Trophoblast cell (in vitro differentiated cells and primary cell): ENCODE results near the gene CHKA.

Source experiments
- DNase-seq, 2 donors: peaks; one replicate each; pipeline ENCODE4 v3.0.0-alpha.2; 2016
- H2AFZ ChIP-seq: 2 replicates; pipeline ENCODE4 v1.6.1; 2013; ENCODE audit warnings: low read length, moderate library complexity, mild to moderate bottlenecking; ENCODE audit not compliant: insufficient read depth, poor library complexity
- H2AK5ac ChIP-seq: 2 replicates; pipeline ENCODE4 v1.6.1; 2013; ENCODE audit warnings: mild to moderate bottlenecking, low read length
- H2BK120ac ChIP-seq: 2 replicates; pipeline ENCODE4 v1.6.1; 2013; ENCODE audit warnings: low read length, mild to moderate bottlenecking, moderate library complexity; ENCODE audit not compliant: insufficient read depth, poor library complexity
- H2BK12ac ChIP-seq: 2 replicates; pipeline ENCODE4 v1.6.1; 2013; ENCODE audit warnings: mild to moderate bottlenecking, low read length, moderate library complexity
- H2BK5ac ChIP-seq: 2 replicates; pipeline ENCODE4 v1.6.1; 2013; ENCODE audit warnings: low read length, low read depth, moderate library complexity, mild to moderate bottlenecking; ENCODE audit not compliant: poor library complexity
- H3K14ac ChIP-seq: 2 replicates; pipeline ENCODE4 v1.6.1; 2013; ENCODE audit warnings: mild to moderate bottlenecking, low read length
- H3K18ac ChIP-seq: 2 replicates; pipeline ENCODE4 v1.6.1; 2013; ENCODE audit warnings: mild to moderate bottlenecking, low read length
- H3K23ac ChIP-seq: 2 replicates; pipeline ENCODE4 v1.6.1; 2013; ENCODE audit warnings: low read length
- H3K27ac ChIP-seq: 2 replicates; pipeline ENCODE4 v1.5.1; 2013; ENCODE audit warnings: low read depth, mild to moderate bottlenecking, inconsistent platforms, low read length, moderate library complexity
- H3K27me3 ChIP-seq: 2 replicates; pipeline ENCODE4 v1.6.1; 2013; ENCODE audit warnings: inconsistent platforms, mild to moderate bottlenecking, low read length, moderate library complexity; ENCODE audit not compliant: insufficient read depth
- H3K36me3 ChIP-seq, 2 experiments: 1 replicate in 1 of 2; 2 replicates in 1 of 2; pipeline ENCODE4 v1.6.1; 2013; ENCODE audit warnings: low read length in 2 of 2, mild to moderate bottlenecking in 2 of 2, moderate library complexity in 1 of 2; ENCODE audit not compliant: insufficient read depth in 2 of 2, control insufficient read depth in 1 of 2
- H3K4ac ChIP-seq: 2 replicates; pipeline ENCODE4 v1.6.1; 2013; ENCODE audit warnings: low read depth, mild to moderate bottlenecking, low read length, moderate library complexity
- H3K4me1 ChIP-seq, 2 experiments: 1 replicate in 1 of 2; 2 replicates in 1 of 2; pipeline ENCODE4 v1.6.1; 2013; ENCODE audit warnings: low read length in 2 of 2, mild to moderate bottlenecking in 2 of 2, moderate library complexity in 1 of 2; ENCODE audit not compliant: insufficient read depth in 2 of 2, control insufficient read depth in 1 of 2
- H3K4me2 ChIP-seq: 2 replicates; pipeline ENCODE4 v1.6.1; 2013; ENCODE audit warnings: inconsistent platforms, mild to moderate bottlenecking, low read length, moderate library complexity
- H3K4me3 ChIP-seq: 2 replicates; pipeline ENCODE4 v1.5.1; 2013; ENCODE audit warnings: mild to moderate bottlenecking, low read depth, low read length, inconsistent platforms
- H3K79me1 ChIP-seq: one replicate; pipeline ENCODE4 v1.6.1; 2013; ENCODE audit warnings: low read length
- H3K79me2 ChIP-seq: 2 replicates; pipeline ENCODE4 v1.6.1; 2013; ENCODE audit warnings: low read length, mild to moderate bottlenecking; ENCODE audit not compliant: control insufficient read depth, insufficient read depth, poor library complexity
- H3K9ac ChIP-seq: 2 replicates; pipeline ENCODE4 v1.6.1; 2013; ENCODE audit warnings: mild to moderate bottlenecking, low read length
- H3K9me3 ChIP-seq: 2 replicates; pipeline ENCODE4 v1.6.1; 2013; ENCODE audit warnings: low read depth, mild to moderate bottlenecking, control low read depth, inconsistent platforms, low read length; ENCODE audit not compliant: insufficient read depth
- H4K12ac ChIP-seq: 2 replicates; pipeline ENCODE4 v1.6.1; 2013; ENCODE audit warnings: low read depth, mild to moderate bottlenecking, low read length, moderate library complexity
- H4K8ac ChIP-seq: 2 replicates; pipeline ENCODE4 v1.6.1; 2013; ENCODE audit warnings: low read depth, mild to moderate bottlenecking, low read length, moderate library complexity
- H4K91ac ChIP-seq: one replicate; pipeline ENCODE4 v1.6.1; 2013; ENCODE audit warnings: low read depth, mild to moderate bottlenecking, low read length, moderate library complexity
- WGBS: extraction: QIAGEN DNeasy Blood & Tissue Kit; methylation state at CpG from one replicate; pipeline ENCODE4 v1.1.7; 2013; ENCODE audit warnings: missing lambda C conversion rate; ENCODE audit not compliant: insufficient read length, insufficient coverage; ENCODE audit errors: extremely low coverage; 5-methylcytosine and 5-hydroxymethylcytosine counted together

The CHKA gene

GRCh38 chr11:68160100-68160695 lies 39.0 kb upstream of the CHKA start:
- Histone ChIP-seq H3K4me2 (no peak overlapping the region), H4K91ac (no peak overlapping the region), H3K9ac (no peak overlapping the region), H3K9me3 (no peaks in the 10 kb centered on the region), H3K14ac (no peak overlapping the region), H2BK5ac (no peak overlapping the region), H2AFZ (no peak overlapping the region), H3K23ac (no peak overlapping the region), H2AK5ac (no peak overlapping the region), H3K4me3 (no peak overlapping the region), H3K79me1 (no peaks in the 10 kb centered on the region), H3K4ac (no peak overlapping the region), H3K79me2 (no peaks in the 10 kb centered on the region), H2BK12ac (no peak overlapping the region), H3K36me3 (peaks cover 7 to 31% of the 10 kb centered on the region in 2 experiments), H2BK120ac (no peak overlapping the region), H3K27me3 (no peaks in the 10 kb centered on the region), H3K27ac (no peak overlapping the region), H3K4me1 (no peaks in the 10 kb centered on the region), H4K12ac (no peak overlapping the region), H3K18ac (no peak overlapping the region), H4K8ac (no peak overlapping the region)
- no peak for DNase-seq
- WGBS, result no CpG with 5 or more reads among the region's 7 CpGs

DNA sequence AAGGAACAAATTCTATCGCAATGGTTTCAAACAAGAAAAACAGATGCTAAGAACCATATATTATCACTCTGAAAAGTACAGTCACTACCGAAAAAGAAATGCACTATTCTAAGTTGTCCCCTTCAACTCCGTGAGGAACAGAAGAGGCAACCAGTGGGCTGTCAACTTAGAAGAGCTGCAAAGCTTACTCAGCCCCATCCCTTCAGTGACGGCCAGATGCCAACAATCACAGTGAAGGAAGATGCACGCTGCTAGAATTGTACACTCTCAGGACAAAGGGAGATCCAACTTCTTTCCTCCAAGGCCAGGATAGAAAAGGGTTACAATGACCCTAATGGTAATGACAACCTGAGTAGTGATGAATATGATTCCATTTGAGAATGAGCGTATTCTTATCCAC lies 38.5 kb upstream of the CHKA start:
- H4K12ac ChIP-seq, result no peak overlapping the region
- H3K79me2 ChIP-seq, result no peaks in the 10 kb centered on the region
- no peak overlapping the region for H3K27ac ChIP-seq
- no peak for DNase-seq
- no peak overlapping the region for H2AK5ac ChIP-seq
- no peak overlapping the region for H3K18ac ChIP-seq
- no peak overlapping the region for H3K14ac ChIP-seq
- H3K27me3 ChIP-seq, result no peaks in the 10 kb centered on the region
- no peak overlapping the region for H3K4me3 ChIP-seq
- H3K79me1 ChIP-seq, result no peaks in the 10 kb centered on the region
- H2BK12ac ChIP-seq, result no peak overlapping the region
- H3K9me3 ChIP-seq, result no peaks in the 10 kb centered on the region
- no peak overlapping the region for H3K4ac ChIP-seq
- H4K91ac ChIP-seq, result no peak overlapping the region
- H3K4me2 ChIP-seq, result no peak overlapping the region
- no CpG with 5 or more reads among the region's 6 CpGs for WGBS
- H2AFZ ChIP-seq, result no peak overlapping the region
- H3K23ac ChIP-seq, result no peak overlapping the region
- H4K8ac ChIP-seq, result no peak overlapping the region
- H3K4me1 ChIP-seq, result no peaks in the 10 kb centered on the region
- no peak overlapping the region for H2BK120ac ChIP-seq
- no peak overlapping the region for H3K9ac ChIP-seq
- no peak overlapping the region for H2BK5ac ChIP-seq
- H3K36me3 ChIP-seq, result peaks cover 7 to 31% of the 10 kb centered on the region in 2 experiments

DNA sequence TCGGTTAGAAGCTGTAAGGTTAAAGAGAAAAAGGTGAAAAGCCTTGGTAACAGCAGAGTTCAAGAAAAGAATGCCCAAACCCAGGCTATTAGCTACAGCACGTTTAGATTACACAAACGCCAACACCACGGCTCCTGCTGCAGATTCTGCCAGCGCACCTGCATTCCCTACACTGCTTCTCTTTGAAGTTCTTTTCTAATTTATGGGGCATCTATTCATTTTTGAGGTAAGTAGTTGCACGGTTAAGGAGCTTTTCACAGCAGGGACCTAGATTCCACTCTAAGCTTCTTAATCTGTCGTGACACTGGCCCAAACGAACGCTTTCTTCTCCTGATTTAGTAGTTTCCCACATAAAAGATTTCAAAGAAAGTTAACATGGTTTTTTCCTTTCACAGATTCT lies 38.0 kb upstream of the CHKA start:
- H3K4me3 ChIP-seq, result no peak overlapping the region
- no peaks in the 10 kb centered on the region for H3K27me3 ChIP-seq
- no peak overlapping the region for H3K14ac ChIP-seq
- DNase-seq, result no peak
- peaks cover 7 to 26% of the 10 kb centered on the region in 2 experiments for H3K36me3 ChIP-seq
- no peak overlapping the region for H3K27ac ChIP-seq
- no peak overlapping the region for H4K12ac ChIP-seq
- no peaks in the 10 kb centered on the region for H3K4me1 ChIP-seq
- no CpG with 5 or more reads among the region's 9 CpGs for WGBS
- H2BK5ac ChIP-seq, result no peak overlapping the region
- H4K91ac ChIP-seq, result no peak overlapping the region
- no peaks in the 10 kb centered on the region for H3K79me1 ChIP-seq
- no peak overlapping the region for H3K23ac ChIP-seq
- H3K9me3 ChIP-seq, result no peaks in the 10 kb centered on the region
- no peak overlapping the region for H3K4ac ChIP-seq
- H2AK5ac ChIP-seq, result no peak overlapping the region
- no peak overlapping the region for H3K4me2 ChIP-seq
- no peak overlapping the region for H3K9ac ChIP-seq
- H3K79me2 ChIP-seq, result no peaks in the 10 kb centered on the region
- H3K18ac ChIP-seq, result no peak overlapping the region
- no peak overlapping the region for H4K8ac ChIP-seq
- no peak overlapping the region for H2AFZ ChIP-seq
- no peak overlapping the region for H2BK120ac ChIP-seq
- no peak overlapping the region for H2BK12ac ChIP-seq

DNA sequence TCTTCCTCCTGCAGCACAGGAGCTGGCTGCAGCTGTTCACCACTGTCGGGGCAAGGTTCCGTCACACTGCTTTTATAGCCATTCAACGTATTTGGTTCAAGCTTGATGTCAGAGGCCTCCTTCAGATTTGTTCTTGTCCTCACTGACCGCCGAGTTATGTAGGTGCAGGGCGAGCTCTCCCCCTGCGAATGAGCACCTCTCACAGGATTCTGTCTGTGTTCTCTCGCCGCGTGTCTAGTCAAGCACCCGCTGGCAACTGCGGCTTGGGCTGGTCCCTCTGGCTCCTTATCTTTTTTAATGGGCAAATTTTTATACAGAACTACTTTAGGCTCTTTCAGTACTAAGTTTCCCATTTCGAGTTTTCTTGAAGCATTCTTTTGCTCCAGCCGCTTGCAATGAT lies 37.4 kb upstream of the CHKA start:
- no peak overlapping the region for H4K8ac ChIP-seq
- H3K27ac ChIP-seq, result no peak overlapping the region
- H2BK5ac ChIP-seq, result no peak overlapping the region
- no peak overlapping the region for H3K14ac ChIP-seq
- H2BK12ac ChIP-seq, result no peak overlapping the region
- no peaks in the 10 kb centered on the region for H3K79me1 ChIP-seq
- H3K4me3 ChIP-seq, result no peak overlapping the region
- H4K12ac ChIP-seq, result no peak overlapping the region
- H3K4me2 ChIP-seq, result no peak overlapping the region
- WGBS, result no CpG with 5 or more reads among the region's 14 CpGs
- no peak overlapping the region for H3K9ac ChIP-seq
- H3K18ac ChIP-seq, result no peak overlapping the region
- H3K4me1 ChIP-seq, result no peaks in the 10 kb centered on the region
- no peak overlapping the region for H3K23ac ChIP-seq
- peaks cover 2% of the 10 kb centered on the region for H3K9me3 ChIP-seq
- no peak overlapping the region for H3K4ac ChIP-seq
- DNase-seq, result no peak
- H4K91ac ChIP-seq, result no peak overlapping the region
- no peak overlapping the region for H2AK5ac ChIP-seq
- H2AFZ ChIP-seq, result no peak overlapping the region
- no peaks in the 10 kb centered on the region for H3K27me3 ChIP-seq
- no peaks in the 10 kb centered on the region for H3K79me2 ChIP-seq
- H2BK120ac ChIP-seq, result no peak overlapping the region
- H3K36me3 ChIP-seq, result peaks cover 7 to 22% of the 10 kb centered on the region in 2 experiments
